GM21737 (cell line): Measurements from ENCODE around the gene CACNG6.
"Not testable (repeated sequence)": the region's sequence is repeated elsewhere in the genome, so short reads cannot be mapped to it uniquely, and the experiment has no call there.

ENCODE experiments used
- ATAC-seq: cut with Tn5 transposase; IDR thresholded peaks from one replicate; pipeline ENCODE4 v1.9.1; 2021; ENCODE audit warnings: mild to moderate bottlenecking, moderate library complexity; ENCODE audit not compliant: unreplicated experiment

CACNG6 gene

DNA sequence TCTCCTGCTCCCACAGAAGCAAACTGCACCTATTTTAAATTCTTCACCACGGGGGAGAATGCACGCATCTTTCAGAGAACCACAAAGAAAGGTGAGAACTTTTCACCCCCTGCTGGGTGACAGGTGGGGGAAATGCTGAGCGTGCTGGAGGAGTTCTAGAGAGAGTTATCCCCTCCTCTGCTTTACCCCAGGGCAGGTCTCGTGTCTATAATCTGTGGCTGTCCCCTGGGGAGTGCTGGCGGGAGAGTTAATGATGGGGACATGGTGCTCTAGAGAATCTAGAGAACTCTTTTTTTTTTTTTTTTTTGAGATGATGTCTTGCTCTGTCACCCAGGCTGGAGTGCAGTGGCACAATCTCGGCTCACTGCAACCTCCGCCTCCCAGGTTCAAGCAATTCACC lies 6.8 kb downstream of the CACNG6 start:
- ATAC-seq: no peak

DNA sequence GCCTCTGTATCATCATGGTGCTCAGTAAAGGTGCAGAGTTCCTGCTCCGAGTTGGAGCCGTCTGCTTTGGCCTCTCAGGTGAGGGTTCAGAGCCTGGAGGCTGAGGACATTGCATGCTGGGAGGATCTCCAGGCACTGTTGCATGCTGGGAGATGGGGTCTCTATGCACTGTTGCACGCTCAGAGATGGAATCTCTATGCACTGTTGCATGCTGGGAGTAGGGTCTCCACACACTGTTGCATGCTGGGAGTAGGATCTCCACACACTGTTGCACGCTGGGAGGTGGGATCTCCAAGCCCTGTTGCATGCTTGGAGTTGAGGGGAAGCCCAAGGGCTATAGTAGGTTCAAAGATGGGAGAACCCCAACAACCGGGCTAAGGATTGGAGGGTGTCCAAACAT lies 8.3 kb downstream of the CACNG6 start:
- ATAC-seq: no peak

DNA sequence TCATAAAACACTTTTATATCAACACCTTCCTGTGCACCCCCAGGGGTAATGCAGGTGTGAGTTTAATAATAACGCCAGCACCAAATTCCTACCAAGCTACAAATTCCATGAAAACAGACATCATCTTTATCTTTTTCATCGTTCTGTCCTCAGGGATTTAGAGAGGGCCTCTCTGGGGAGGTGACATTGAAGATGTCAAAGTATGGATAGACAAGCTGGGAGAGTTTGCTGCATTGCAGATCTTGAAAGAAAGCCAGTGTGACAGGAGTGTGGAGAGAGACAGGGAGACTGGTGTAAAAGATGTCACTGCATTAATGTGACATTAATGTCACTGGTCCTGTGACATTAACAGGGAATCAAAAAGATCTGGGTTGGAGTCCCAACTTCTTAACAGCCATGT lies 10.1 kb downstream of the CACNG6 start:
- ATAC-seq: no peak

DNA sequence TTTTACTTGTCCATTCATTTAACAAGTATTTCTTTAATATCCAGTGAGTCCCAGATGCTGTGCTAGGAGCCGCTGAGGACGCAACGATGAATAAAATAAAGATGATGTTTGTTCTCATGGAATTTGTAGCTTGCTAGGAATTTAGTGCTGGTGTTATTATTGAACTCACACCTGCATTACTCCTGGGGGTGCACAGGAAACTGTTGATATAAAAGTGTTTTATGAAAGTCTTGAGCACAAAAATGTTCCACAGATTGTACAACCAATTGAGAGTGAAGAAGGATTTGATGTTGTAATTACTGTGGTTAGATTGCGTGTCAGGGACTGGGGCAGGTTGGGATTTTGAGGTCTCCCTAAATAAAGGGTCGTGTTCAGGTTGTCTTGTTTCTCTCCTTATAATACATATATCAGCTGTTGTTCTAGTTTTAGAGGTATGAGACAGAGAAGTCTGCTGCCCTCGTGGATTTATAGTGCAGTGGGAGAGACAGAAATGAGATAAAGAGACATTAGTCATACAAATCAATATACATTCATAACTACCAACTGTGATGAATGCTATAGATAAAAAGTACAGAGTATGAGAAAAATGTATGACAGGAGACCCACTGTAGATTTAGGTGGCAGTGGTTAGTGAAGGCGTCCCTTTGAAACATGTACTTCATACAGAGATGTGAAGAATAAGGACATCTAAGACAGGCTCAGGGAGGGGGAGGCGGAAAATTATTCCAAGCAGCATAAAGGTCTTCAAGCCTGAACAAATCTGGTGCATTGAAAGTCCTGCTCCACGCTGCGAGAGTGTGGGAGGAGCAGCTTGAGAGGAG lies 11.3 kb downstream of the CACNG6 start:
- no peak for ATAC-seq

DNA sequence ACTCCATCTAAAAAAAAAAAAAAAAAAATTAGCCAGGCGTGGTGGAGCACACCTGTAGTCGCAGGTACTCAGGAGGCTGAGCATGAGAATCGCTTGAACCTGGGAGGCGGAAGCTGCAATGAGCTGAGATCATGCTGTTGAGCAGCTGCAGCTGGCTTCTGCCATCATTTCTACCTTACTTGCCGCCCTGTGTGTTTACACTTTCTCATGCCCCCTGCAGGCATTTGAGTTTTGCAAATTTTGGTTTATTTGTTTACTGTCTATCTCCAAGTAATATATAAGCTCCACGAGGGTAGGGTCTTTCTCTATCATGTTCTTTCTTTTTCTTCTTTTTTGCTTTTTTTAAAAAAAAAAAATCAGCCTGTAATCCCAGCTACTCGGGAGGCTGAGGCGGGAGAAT lies 18.0 kb downstream of the CACNG6 start:
- no peak for ATAC-seq

DNA sequence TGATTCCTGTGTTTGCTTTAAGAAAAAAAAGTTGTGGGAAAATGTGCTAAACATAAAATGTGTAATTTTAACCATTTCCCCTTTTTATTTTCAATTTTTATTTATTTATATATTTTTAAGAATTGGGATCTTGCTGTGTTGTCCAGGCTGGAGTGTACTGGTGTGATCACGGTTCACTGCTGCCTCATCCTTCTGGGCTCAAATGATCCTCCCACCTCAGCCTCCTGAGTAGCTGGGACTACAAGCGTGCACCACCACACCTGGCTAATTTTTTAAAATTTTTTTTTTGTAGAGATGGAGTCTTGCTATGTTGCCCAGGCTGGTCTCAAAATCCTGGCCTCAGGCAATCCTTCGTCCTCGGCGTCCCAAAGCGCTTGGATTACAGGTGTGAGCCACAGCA lies 19.0 kb downstream of the CACNG6 start:
- no peak for ATAC-seq

DNA sequence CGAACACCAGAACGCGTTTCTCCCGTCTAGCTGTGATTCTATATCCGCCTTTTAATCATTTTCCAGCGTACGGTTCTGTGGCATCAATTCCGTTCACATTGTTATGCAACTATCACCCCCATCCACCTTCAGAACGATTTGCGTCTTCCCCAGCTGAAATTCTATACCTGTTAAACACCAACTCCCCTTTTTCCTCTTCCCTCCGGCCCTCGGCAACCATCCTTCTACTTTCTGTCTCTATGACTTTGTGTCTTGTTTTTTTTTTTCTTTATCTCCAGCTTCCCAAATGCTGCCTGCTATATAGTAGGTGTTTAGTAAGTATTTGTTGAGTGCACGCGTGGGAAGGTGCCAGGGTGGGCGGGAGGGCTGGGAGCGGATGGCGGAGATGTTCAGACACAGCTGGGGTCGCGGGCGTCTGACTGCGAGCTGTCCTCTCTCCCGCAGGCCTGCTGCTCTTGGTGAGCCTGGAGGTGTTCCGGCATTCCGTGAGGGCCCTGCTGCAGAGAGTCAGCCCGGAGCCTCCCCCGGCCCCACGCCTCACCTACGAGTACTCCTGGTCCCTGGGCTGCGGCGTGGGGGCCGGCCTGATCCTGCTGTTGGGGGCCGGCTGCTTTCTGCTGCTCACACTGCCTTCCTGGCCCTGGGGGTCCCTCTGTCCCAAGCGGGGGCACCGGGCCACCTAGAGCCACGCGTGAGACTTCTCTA lies 20.2 kb downstream of the CACNG6 start:
- ATAC-seq: no peak

DNA sequence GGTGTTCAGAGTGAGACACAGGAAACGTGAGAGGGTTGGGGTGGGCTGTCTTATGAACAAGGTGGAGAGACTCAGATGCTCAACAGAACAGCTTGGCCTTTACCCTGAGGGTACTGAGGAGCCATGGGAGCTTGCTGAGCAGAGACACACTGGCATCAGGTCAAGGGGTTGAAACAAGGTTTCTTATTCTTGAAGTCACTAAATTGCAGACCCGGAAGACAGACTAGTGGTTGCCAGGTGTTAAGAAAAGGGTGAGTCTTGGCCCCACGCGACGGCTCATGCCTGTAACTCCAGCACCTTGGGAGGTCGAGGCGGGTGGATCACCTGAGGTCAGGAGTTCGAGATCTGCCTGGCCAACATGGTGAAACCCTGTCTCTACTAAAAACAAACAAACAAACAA lies 22.4 kb downstream of the CACNG6 start:
- no peak for ATAC-seq

DNA sequence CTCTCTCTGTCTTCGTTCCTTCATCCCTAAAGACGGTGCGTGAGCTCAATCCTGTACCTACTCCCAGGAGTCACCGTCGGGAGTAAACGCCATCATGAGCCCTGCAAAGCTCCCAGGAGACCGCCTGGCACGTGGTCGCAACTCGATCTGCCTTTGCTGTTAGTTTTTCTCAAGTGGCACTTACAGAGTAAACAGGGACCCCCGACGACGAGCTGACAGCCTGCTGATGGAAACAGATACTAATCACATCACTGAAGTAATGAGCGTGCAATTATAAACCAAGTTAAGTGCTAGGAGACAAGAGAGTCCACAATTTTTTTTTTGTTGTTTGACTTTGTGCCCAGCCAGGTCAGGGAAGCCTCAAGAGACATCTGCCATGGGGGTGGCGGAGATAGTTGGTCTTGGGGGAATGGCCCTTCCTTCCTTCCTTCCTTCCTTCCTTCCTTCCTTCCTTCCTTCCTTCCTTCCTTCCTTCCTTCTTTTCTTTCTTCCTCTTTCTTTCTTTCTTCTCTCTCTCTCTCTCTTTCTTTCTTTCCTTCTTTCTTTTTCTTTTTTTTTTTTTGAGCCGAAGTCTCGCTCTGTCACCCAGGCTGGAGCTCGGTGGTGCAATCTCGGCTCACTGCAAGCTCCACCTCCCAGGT lies 23.6 kb downstream of the CACNG6 start:
- ATAC-seq: no peak

DNA sequence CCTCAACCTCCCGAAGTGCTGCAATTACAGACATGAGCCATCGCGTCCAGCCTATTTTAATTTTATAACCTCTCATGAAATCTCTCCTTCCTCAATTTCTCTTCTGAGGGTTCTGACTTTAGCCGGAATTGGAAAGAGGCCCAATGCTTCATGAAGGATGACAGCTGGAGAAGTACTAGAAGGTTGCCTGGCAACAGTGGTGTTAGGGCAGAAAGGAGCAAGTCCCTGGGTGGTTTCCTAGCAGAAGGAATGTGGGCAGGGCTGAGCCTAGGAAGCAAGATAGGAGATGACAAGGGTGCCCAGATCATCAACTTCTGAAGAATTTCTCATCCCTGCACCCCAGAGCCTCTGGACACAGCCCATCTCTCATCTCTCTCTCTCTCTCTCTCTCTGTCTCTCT lies 25.8 kb downstream of the CACNG6 start:
- no peak for ATAC-seq

DNA sequence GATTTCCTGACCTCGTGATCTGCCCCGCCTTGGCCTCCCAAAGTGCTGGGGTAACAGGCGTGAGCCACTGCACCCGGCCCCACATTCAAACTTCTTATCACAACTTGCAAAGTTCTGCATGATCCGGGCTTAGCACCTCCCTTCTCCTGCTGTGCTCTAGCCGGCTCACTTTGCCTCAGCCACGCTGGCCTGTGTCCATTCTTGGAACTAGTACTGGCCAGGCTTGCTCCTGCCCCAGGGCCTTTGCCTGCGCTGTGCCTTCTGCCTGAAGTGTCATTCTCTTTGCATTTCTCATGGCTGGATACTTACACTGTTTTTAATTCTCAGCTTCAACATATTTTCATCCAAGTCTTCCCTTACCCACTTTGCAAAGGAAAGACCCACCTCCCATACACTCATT lies 29.9 kb downstream of the CACNG6 start:
- no peak for ATAC-seq

DNA sequence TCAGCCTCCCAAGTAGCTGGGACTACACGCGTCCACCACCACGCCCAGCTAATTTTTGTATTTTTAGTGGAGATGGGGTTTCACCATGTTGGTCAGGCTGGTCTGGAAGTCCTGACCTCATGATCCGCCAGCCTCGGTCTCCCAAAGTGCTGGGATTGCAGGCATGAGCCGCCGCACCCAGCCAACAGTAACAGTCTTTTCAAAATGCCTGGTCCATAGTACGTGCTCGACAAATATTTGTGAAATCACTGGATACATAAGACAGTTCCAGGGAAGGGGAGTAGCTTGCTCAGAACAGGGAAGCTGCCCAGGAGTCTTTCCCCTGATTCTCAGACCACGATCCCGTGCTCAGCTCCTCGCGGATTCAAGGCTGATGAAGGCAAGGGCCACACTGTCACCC lies 30.5 kb downstream of the CACNG6 start:
- no peak for ATAC-seq

DNA sequence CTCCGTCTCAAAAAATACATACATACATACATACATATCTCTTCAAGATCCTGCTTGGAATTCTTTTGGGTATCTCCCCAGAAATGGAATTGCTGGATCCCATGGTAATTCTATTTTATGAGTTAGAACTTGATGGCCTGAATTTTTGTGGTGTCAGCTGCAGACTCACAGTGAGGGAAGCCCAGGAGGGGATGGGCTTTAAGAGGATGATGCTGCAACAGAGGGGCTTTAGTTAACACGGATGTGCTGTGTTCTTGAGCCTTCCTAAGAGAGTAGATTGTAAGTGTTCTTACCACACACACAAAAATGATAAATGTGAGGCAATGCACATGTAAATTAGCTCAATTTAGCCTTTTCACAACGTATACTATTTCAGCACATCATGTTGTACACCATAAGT lies 31.8 kb downstream of the CACNG6 start:
- no peak for ATAC-seq

DNA sequence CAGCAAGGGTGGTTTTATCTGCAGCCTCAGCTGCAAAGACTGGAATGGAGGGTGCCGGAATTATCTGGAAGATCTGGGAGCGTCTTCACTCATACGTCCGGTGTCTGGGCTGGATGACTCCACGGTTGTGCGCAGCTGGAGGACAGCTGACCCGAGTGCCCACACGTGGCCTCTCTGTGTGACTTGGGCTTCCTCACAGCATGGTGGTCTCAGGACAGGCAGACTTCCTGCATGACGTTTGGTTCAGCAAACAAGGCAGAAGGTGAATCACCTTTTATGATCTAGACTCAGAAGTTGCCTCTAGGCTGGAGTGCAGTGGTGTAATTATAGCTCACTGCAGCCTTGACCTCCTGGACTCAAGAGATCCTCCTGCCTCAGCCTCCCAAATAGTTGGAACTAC lies 33.2 kb downstream of the CACNG6 start:
- no peak for ATAC-seq

DNA sequence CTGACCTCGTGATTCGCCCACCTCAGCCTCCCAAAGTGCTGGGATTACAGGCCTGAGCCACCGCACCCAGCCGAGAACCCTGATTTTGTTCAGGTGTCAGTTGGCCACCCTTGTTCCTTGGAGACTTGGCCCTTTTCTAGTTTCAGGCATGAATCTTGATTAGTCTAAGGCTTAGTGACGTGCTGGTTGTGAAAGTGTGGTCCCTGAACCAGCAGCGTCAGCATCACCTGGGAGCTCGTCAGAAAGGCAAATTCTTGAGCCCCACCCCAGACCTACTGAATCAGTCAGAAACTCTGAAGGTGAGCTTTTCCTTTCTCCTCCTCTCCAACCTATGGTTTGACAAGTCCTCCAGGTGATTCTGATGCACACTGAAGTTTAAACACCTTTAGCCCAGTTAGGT lies 35.2 kb downstream of the CACNG6 start:
- ATAC-seq: no peak

DNA sequence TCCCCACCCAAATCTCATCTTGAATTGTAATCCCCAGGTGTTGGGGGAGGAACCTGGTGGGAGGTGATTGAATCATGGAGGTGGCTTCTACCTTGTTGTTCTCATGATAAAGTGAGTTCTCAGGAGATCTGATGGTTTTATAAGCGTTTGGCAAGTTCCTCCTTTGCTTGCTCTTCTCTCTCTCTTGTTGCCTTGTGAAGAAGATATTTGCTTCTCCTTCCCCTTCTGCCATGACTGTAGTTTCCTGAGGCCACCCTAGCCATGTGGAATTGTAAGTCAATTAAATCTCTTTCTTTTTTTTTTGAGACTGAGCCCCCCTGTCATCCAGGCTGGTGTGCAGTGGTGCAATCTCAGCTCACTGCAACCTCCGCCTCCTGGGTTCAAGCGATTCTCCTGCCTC lies 37.9 kb downstream of the CACNG6 start:
- no peak for ATAC-seq

DNA sequence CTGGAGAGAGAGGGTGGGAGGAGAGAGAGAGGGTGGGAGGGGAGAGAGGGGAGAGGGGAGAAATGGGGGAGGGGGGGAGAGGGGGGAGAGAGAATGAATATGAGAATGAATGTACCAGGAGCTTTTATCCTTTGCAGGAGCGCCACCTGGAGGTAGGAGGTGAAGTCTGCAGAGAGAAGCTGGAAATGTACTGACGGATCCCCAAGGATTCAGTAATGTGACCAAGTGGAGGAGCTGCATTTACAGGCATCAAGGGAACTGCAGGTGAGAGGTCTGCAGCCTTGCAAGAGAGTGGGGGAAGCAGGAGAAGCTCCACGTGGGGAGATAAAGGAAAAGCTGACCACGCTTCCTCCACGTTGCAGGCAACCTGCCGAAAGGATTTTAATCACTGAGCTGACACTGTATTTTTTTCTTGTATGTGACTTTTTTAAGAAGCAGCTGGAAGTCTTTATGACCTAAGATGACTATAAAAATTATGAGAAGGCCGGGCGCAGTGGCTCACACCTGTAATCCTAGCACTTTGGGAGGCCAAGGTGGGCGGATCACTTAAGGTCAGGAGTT lies 38.6 kb downstream of the CACNG6 start:
- ATAC-seq: no peak

DNA sequence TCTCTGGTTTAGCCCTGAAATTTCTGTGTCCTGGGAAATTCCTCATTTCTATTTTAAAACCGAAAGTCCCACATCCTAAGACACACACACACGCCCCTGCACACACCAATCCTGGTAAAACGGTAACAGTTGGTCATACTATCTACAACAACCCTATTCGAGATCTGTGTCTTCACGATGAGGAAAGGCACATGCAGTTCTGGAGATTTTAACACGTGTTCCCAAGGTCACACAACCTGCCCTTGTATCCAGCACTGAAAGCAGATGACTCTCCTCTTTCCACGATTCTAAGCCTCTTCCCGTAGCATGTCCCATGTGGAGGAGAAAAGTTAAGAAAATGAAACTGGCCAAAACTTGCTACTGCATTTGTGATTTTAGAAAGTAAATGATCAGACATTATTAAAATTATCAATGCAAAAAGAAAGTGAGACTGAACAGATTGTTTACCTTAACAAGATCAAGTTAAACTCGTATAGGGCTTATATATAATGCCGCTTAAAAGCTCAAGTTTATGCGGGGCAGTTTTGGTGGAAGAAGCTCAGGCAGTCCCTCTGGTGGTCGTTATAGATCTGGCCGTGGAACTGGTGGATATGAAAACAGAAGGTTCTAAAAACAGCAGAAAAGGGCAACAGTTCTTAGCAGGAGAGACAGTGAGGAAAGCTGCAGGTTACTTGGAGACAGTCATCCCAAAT lies 39.6 kb downstream of the CACNG6 start:
- no peak for ATAC-seq

DNA sequence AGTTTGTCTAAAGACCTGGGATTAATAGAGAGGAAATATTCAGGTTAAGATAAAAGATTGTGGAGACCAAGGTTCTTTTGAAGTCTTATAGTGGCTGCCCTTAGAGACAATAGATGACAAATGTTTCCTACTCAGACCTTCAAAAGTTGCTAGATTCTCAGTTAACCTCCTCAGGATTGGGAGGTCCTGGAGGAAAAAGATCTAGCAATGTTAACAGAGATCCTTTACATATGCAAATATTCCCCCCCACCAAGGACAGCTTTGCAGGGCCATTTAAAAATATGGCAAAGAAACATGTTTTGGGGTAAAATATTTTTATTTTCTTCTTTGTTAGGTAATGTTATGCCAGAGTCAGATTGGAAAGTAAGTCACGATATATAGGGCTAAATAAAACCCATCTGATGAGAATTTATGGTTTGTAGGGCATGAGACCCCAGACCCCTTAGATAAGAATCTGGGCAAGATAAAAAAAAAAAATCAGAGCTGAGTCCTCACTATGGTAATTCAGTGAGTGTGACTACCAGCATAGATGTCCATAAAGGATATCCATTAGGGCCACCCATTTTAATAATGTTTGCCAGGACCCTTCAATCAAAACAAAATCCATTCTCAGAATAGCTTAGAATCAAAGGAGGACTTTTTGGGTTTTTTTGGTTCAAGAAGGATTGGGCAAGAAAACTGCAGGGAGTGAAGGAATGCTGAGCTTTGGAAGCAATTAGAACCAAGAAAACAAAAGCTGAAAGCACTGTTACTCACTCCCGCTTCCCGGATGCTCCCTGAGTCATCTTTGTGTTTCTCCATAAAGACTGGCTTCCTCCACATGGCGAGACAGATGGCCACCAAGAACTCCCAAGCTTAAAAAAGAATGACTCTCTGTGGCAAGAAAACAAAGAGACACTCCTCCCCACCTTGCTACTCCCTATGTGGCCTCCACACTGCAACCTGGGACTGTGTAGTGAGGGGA lies 44.1 kb downstream of the CACNG6 start:
- ATAC-seq: no peak

DNA sequence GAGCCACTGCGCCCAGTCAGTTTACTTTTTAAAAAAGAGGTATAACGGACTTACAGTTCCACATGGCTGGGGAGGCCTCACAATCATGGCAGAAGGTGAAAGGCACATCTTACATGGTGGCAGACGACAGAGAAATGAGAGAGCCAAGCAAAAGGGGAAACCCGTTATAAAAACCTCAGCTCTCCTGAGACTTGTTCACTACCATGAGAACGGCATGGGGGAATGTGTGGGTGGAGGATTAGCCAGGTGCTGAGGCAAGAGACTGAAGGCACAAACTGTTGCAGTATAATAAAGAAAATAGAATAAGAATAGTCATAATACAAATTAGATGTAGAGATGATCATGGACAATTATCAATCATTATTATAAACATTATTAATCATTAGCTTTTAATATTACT lies 45.1 kb downstream of the CACNG6 start:
- not testable (repeated sequence) for ATAC-seq
